Measurements from ENCODE around the gene ADAMTSL4. TPM values are rescaled to one million over a fixed set of nuclear protein-coding genes. Genes with fewer than 3 reads are reported as not detected.
A peak's percentile ranks its signal among the peaks of the same experiment; 100 is the strongest.

Gene ADAMTSL4
- total RNA-seq, 1 donor from 2014 or later: 6.7 TPM

GRCh38 chr1:150609732-150610131, 60.5 kb downstream of the ADAMTSL4 start:
- Histone ChIP-seq H3K4me1 (ENCODE audit: insufficient read depth, low read length) (peaks cover 42% of the 10 kb centered on the region), H3K4me2 (ENCODE audit: low read length) (no peak overlapping the region), H3K4me3 (ENCODE audit: insufficient read depth, low read depth, low read length) (no peak overlapping the region), H3K9ac (ENCODE audit: low read length) (peak overlapping the region; percentile 40), H2AFZ (ENCODE audit: low read depth, low read length) (no peak overlapping the region), H4K20me1 (ENCODE audit: insufficient read depth, low read length) (no peaks in the 10 kb centered on the region), H3K27ac (ENCODE audit: low read depth, low read length) (peak overlapping the region; percentile 46), H3K9me3 (ENCODE audit: insufficient read depth, low read depth, low read length) (no peaks in the 10 kb centered on the region), H3K27me3 (ENCODE audit: insufficient read depth, low read length) (no peaks in the 10 kb centered on the region), H3K79me2 (ENCODE audit: insufficient read depth, low read length) (peaks cover 2% of the 10 kb centered on the region), H3K36me3 (ENCODE audit: insufficient read depth, low read length) (no peaks in the 10 kb centered on the region)
- Mint-ChIP-seq H3K36me3 (ENCODE audit: low read depth, unreplicated experiment) (peaks cover 2% of the 10 kb centered on the region), H3K27me3 (ENCODE audit: low read depth, unreplicated experiment) (no peaks in the 10 kb centered on the region), H3K27ac (ENCODE audit: unreplicated experiment) (peak overlapping the region; percentile 77), H3K9me3 (ENCODE audit: unreplicated experiment) (no peaks in the 10 kb centered on the region), H3K4me3 (ENCODE audit: unreplicated experiment) (no peak overlapping the region), H3K4me1 (ENCODE audit: low read depth, unreplicated experiment) (peaks cover 32% of the 10 kb centered on the region)
- FAIRE-seq: no peak
- no peak for TF ChIP-seq EZH2 (IDR thresholded peaks at IDR 0.05; ENCODE audit: insufficient read depth, low read length)
- TF ChIP-seq, protein P1, sequence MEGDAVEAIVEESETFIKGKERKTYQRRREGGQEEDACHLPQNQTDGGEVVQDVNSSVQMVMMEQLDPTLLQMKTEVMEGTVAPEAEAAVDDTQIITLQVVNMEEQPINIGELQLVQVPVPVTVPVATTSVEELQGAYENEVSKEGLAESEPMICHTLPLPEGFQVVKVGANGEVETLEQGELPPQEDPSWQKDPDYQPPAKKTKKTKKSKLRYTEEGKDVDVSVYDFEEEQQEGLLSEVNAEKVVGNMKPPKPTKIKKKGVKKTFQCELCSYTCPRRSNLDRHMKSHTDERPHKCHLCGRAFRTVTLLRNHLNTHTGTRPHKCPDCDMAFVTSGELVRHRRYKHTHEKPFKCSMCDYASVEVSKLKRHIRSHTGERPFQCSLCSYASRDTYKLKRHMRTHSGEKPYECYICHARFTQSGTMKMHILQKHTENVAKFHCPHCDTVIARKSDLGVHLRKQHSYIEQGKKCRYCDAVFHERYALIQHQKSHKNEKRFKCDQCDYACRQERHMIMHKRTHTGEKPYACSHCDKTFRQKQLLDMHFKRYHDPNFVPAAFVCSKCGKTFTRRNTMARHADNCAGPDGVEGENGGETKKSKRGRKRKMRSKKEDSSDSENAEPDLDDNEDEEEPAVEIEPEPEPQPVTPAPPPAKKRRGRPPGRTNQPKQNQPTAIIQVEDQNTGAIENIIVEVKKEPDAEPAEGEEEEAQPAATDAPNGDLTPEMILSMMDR (IDR thresholded peaks at IDR 0.05; ENCODE audit: insufficient read depth, low read depth, low read length): no peak
- peak; percentile 20 for DNase-seq (ENCODE audit: low read depth)

Small RNA genes within 50 kb of the gene (microRNA-seq; reads per million reads assigned to microRNA genes)
- gene MIR4257: not detected

Other genes starting within 250 kb of the ADAMTSL4 start
- gene PRPF3, start 227.9 kb upstream of the ADAMTSL4 start, total RNA-seq: 47.1 and 52.9 TPM in 2 replicates
- 25.2 and 26.0 TPM in 2 replicates for gene RPRD2, start 185.3 kb upstream of the ADAMTSL4 start, total RNA-seq
- 15.5 and 15.7 TPM in 2 replicates for gene TARS2, start 62.0 kb upstream of the ADAMTSL4 start, total RNA-seq
- 26.0 and 27.4 TPM in 2 replicates for gene ECM1, start 41.3 kb upstream of the ADAMTSL4 start, total RNA-seq
- 0.43 TPM in 1 of 2 replicates, not detected in the other for gene FALEC, start 33.7 kb upstream of the ADAMTSL4 start, total RNA-seq
- 196 and 210 TPM in 2 replicates for gene MCL1, start 30.2 kb downstream of the ADAMTSL4 start, total RNA-seq
- gene ENSA, start 80.2 kb downstream of the ADAMTSL4 start, total RNA-seq: 83.9 and 99.6 TPM in 2 replicates
- 20.9 and 21.3 TPM in 2 replicates for gene GOLPH3L, start 147.7 kb downstream of the ADAMTSL4 start, total RNA-seq
- not detected in 2 replicates for gene HORMAD1, start 171.5 kb downstream of the ADAMTSL4 start, total RNA-seq
- 0.31 and 0.61 TPM in 2 replicates for gene CTSS, start 216.4 kb downstream of the ADAMTSL4 start, total RNA-seq

All from astrocyte (in vitro differentiated cells and primary cell).